RWPE2 (cell line): ENCODE data around the gene SPG11.
"Not testable (repeated sequence)": the region's sequence is repeated elsewhere in the genome, so short reads cannot be mapped to it uniquely, and the experiment has no call there.

ENCODE experiments used
- ATAC-seq: fragments of 200-7000 bp; cut with Tn5 transposase; 3 replicates; pipeline ENCODE4 v1.9.1; 2021; ENCODE audit warnings: low read depth
- DNase-seq: peaks from one replicate; pipeline ENCODE4 v3.0.0-alpha.2; 2020; ENCODE audit warnings: low spot score
- H3K27ac ChIP-seq: fragments of 450-650 bp; 2 replicates; pipeline ENCODE4 v1.5.1; 2017; ENCODE audit warnings: mild to moderate bottlenecking; ENCODE audit not compliant: poor library complexity, severe bottlenecking
- H3K27me3 ChIP-seq: fragments of 250-450 bp; sonication (Bioruptor Pico); 2 replicates; pipeline ENCODE4 v1.5.1; 2021; ENCODE audit warnings: mild to moderate bottlenecking, moderate library complexity; ENCODE audit not compliant: insufficient read depth, poor library complexity, severe bottlenecking
- H3K36me3 ChIP-seq: fragments of 250-450 bp; sonication (Bioruptor Pico); 2 replicates; pipeline ENCODE4 v1.5.1; 2020; ENCODE audit warnings: low read depth, mild to moderate bottlenecking, moderate library complexity
- H3K4me1 ChIP-seq: fragments of 250-450 bp; sonication (Bioruptor Pico); 2 replicates; pipeline ENCODE4 v1.5.1; 2021; ENCODE audit warnings: mild to moderate bottlenecking, moderate library complexity; ENCODE audit not compliant: insufficient read depth, poor library complexity, severe bottlenecking
- H3K4me3 ChIP-seq: fragments of 250-450 bp; sonication (Bioruptor Pico); 2 replicates; pipeline ENCODE4 v1.5.1; 2021; ENCODE audit warnings: mild to moderate bottlenecking, moderate library complexity; ENCODE audit not compliant: severe bottlenecking
- H3K9me3 ChIP-seq: fragments of 250-450 bp; sonication (Bioruptor Pico); 2 replicates; pipeline ENCODE4 v1.5.1; 2021; ENCODE audit warnings: mild to moderate bottlenecking, moderate library complexity; ENCODE audit not compliant: severe bottlenecking
- CTCF ChIP-seq: fragments of 450-650 bp; IDR thresholded peaks from one replicate; pipeline ENCODE4 v1.5.1; 2017; ENCODE audit warnings: mild to moderate bottlenecking, moderate library complexity; ENCODE audit not compliant: poor library complexity, severe bottlenecking

SPG11 gene

GRCh38 chr15:44568338-44568737, 95.1 kb downstream of the SPG11 start:
- no peak overlapping the region for H3K27ac ChIP-seq
- no peak for TF ChIP-seq CTCF
- H3K27me3 ChIP-seq = no peaks in the 10 kb centered on the region
- H3K9me3 ChIP-seq = no peaks in the 10 kb centered on the region
- H3K36me3 ChIP-seq = peaks cover 76% of the 10 kb centered on the region
- ATAC-seq (no peak), DNase-seq (no peak)
- H3K4me1 ChIP-seq = no peaks in the 10 kb centered on the region
- no peak overlapping the region for H3K4me3 ChIP-seq

- Histone ChIP-seq H3K4me1 (no peaks in the 10 kb centered on the region), H3K36me3 (peaks cover 81% of the 10 kb centered on the region), H3K4me3 (no peak overlapping the region), H3K27me3 (no peaks in the 10 kb centered on the region), H3K9me3 (no peaks in the 10 kb centered on the region), H3K27ac (no peak overlapping the region)
- no peak for TF ChIP-seq CTCF
- ATAC-seq (no peak), DNase-seq (no peak)
Observed at GRCh38 chr15:44566155-44566540, 97.3 kb downstream of the SPG11 start.

- ATAC-seq = peak; percentile 3; the same call in 1 of the 3 replicates
- H3K36me3 ChIP-seq = peaks cover 83% of the 10 kb centered on the region
Observed at GRCh38 chr15:44565387-44566154, 97.9 kb downstream of the SPG11 start.

GRCh38 chr15:44560926-44561325, 102.5 kb downstream of the SPG11 start:
- H3K4me3 ChIP-seq = not testable (repeated sequence)
- H3K36me3 ChIP-seq = peaks cover 95% of the 10 kb centered on the region

More at GRCh38 chr15:44565387-44566154, 97.9 kb downstream of the SPG11 start:
- Histone ChIP-seq H3K4me1 (no peaks in the 10 kb centered on the region), H3K4me3 (no peak overlapping the region), H3K27ac (no peak overlapping the region), H3K27me3 (no peaks in the 10 kb centered on the region), H3K9me3 (no peaks in the 10 kb centered on the region)
- DNase-seq = no peak
- no peak for TF ChIP-seq CTCF

GRCh38 chr15:44554934-44555723, 108.3 kb downstream of the SPG11 start:
- no peak overlapping the region for H3K27ac ChIP-seq

More at GRCh38 chr15:44560926-44561325, 102.5 kb downstream of the SPG11 start:
- not testable (repeated sequence) for ATAC-seq, H3K27me3 ChIP-seq, H3K27ac ChIP-seq, H3K4me1 ChIP-seq, H3K9me3 ChIP-seq, DNase-seq

More at GRCh38 chr15:44554934-44555723, 108.3 kb downstream of the SPG11 start:
- Histone ChIP-seq H3K9me3 (no peaks in the 10 kb centered on the region), H3K36me3 (peaks cover 94% of the 10 kb centered on the region), H3K4me3 (no peak overlapping the region), H3K4me1 (no peaks in the 10 kb centered on the region), H3K27me3 (no peaks in the 10 kb centered on the region)
- no peak for ATAC-seq
- no peak for DNase-seq
- no peak for TF ChIP-seq CTCF
